ENCODE measurements around the gene ZNF804B.

ZNF804B gene

GRCh38 chr7:89029864-89030263 lies 270.4 kb downstream of the ZNF804B start:
- no peak for TF ChIP-seq ZFX (IDR thresholded peaks at IDR 0.05; ENCODE audit: borderline replicate concordance)
- TF ChIP-seq CTCF (IDR thresholded peaks at IDR 0.05), result no peak
- no peak overlapping the region for H3K27ac ChIP-seq

GRCh38 chr7:89041240-89041639 lies 281.7 kb downstream of the ZNF804B start:
- no peak overlapping the region for H3K27ac ChIP-seq
- TF ChIP-seq ZFX (IDR thresholded peaks at IDR 0.05; ENCODE audit: borderline replicate concordance) (no peak), CTCF (IDR thresholded peaks at IDR 0.05) (no peak)

GRCh38 chr7:89042940-89043339 lies 283.4 kb downstream of the ZNF804B start:
- TF ChIP-seq CTCF (IDR thresholded peaks at IDR 0.05) (no peak), ZFX (IDR thresholded peaks at IDR 0.05; ENCODE audit: borderline replicate concordance) (no peak)

GRCh38 chr7:89049043-89049442 lies 289.5 kb downstream of the ZNF804B start:
- no peak for TF ChIP-seq ZFX (IDR thresholded peaks at IDR 0.05; ENCODE audit: borderline replicate concordance)
- TF ChIP-seq CTCF (IDR thresholded peaks at IDR 0.05), result no peak
- no peak overlapping the region for H3K27ac ChIP-seq

More at GRCh38 chr7:89042940-89043339, 283.4 kb downstream of the ZNF804B start:
- H3K27ac ChIP-seq, result no peak overlapping the region

GRCh38 chr7:89053130-89053529 lies 293.6 kb downstream of the ZNF804B start:
- TF ChIP-seq ZFX (IDR thresholded peaks at IDR 0.05; ENCODE audit: borderline replicate concordance), result no peak
- no peak for TF ChIP-seq CTCF (IDR thresholded peaks at IDR 0.05)
- no peak overlapping the region for H3K27ac ChIP-seq

GRCh38 chr7:89054361-89054760 lies 294.9 kb downstream of the ZNF804B start:
- H3K27ac ChIP-seq, result no peak overlapping the region
- TF ChIP-seq ZFX (IDR thresholded peaks at IDR 0.05; ENCODE audit: borderline replicate concordance), result no peak
- TF ChIP-seq CTCF (IDR thresholded peaks at IDR 0.05), result no peak

GRCh38 chr7:89060234-89060633 lies 300.7 kb downstream of the ZNF804B start:
- TF ChIP-seq CTCF (IDR thresholded peaks at IDR 0.05) (no peak), ZFX (IDR thresholded peaks at IDR 0.05; ENCODE audit: borderline replicate concordance) (no peak)
- H3K27ac ChIP-seq, result no peak overlapping the region

Data from 22Rv1 (cell line).